NCI-H446 treated with DMSO at 0.1 percent for 48 hours (cell line): ENCODE results near the gene ITGAV.

Experiments used
- DNase-seq: peaks from one replicate; lab custom pipeline; 2025; lab: John Stamatoyannopoulos, UW

ITGAV gene

GRCh38 chr2:186670831-186671230 lies 81.0 kb downstream of the ITGAV start:
- no peak for DNase-seq

DNA sequence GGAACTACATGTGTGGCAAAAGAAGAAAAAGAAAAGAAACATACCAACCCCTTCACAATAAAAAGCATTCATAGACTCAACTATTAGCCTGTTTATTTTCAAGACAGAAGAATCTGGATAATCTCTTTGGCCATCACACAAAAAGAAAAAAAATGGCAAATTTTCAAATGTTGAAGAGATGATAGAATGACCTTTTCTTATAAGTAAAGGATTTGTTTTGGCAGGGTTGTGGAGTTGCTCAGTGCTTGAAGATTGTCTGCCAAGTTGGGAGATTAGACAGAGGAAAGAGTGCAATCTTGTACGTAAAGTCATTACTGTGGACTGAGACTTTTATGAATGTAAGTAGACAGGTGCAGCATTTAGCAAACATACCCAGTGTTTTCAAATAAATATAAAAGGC lies 85.5 kb downstream of the ITGAV start:
- DNase-seq, result peak; percentile 8

GRCh38 chr2:186683341-186683740 lies 93.5 kb downstream of the ITGAV start:
- DNase-seq, result no peak

DNA sequence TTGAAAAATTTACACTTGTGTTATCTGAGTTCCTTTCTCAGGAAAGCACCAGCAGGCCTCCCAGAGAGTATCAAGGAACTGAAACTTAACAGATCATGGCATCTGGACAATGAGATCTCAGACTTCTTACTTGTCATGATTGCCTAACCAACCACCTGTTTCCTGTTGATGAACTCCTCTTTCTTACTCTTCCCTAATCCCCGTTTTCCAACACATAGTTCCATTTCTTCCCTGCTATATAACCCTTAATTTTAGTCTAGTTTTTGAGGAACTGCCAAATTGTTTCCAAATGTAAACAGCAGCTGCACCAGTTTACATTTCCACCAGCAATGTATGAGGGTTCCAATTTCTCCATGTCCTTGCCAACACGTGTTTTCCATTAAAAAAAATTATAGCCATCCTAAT lies 98.0 kb downstream of the ITGAV start:
- peak; percentile 92 for DNase-seq

DNA sequence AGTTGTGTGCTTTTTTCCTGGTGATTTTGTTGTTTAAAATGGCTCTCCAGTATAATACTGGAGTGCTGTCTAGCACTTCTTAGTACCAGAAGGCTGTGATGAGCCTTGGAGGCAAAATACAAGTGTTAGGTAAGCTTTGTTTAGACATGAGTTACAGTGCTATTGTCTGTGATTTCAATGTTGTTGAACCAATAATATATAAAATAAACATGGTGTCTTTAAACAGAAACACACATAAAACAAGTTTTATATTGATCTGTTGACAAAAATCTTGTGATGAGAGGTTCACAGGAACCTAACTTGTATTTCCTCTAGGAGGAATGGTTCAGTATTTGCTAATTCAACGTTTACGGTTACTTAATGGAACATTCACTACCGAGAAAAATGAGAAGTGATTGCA lies 99.0 kb downstream of the ITGAV start:
- no peak for DNase-seq

GRCh38 chr2:186690786-186691185 lies 100.9 kb downstream of the ITGAV start:
- no peak for DNase-seq

DNA sequence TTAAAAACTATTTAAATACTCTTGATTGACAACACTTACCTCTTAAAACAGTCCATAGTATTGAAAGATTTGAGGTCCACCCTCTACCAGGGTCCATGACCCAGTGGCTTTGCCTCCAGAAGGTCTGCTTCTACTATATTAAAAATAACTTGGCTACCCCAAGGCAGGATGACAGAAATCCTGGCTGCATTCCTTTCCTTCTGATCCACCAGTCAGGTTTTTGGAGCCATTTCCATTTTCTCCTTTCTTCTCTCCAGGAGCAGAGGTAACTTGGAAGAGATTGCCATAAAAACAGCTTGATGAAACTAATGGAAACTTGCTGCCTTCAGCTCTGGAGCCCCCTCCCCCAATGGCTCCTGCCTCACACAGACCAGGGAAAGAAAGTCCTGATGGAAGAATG lies 101.4 kb downstream of the ITGAV start:
- peak; percentile 53 for DNase-seq

GRCh38 chr2:186691900-186692299 lies 102.0 kb downstream of the ITGAV start:
- DNase-seq, result no peak

DNA sequence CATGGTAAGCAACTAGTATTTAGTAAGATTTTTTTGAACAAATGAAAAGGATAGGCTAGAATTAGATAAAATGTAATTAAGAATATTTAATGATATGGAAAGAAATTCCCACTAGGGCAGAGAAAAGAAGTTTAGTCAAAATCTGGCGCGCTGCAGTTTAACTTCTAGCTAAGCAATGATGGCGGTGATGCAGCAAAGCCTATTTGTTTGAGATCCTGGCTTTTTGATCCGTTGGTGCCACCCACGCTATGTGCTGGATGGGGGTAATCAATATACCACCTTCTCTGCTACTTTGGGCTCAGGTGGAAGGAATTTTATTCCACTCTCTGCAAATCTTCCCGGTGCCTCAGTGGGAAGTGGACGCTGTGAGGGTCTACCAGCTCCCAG lies 103.6 kb downstream of the ITGAV start:
- no peak for DNase-seq

DNA sequence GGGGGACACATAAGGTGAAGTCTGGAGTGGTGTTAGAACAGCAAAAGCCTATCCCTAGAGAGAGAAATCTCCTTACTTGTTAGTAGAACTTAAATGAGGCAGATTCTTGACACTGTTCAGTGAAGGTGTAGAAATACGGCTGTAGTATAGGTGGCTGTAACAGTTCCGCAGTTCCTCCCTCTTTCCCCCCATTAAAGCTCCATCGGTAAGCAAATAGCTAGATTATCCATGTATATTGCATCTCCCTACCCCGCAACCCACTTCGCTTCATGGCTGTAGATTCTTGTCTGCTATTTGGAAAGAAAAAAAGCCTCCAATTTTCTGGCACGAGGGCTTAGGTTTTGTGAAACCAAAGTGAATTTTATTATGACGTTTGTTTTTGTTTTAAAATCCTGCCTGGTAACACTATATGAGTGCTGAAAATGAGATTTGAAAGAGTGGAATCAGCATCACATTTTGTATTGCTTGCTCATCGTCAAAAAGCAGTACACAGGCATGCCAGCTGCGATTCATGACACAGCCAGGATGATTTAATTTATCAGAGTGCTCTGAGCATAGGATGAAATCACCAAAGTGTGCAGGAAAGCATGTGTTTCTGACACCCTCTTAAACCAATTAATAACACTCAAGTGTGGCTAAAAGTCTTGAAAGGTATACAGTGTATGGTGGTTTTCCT lies 105.4 kb downstream of the ITGAV start:
- no peak for DNase-seq

GRCh38 chr2:186696290-186696689 lies 106.4 kb downstream of the ITGAV start:
- no peak for DNase-seq

GRCh38 chr2:186696804-186697203 lies 106.9 kb downstream of the ITGAV start:
- no peak for DNase-seq

GRCh38 chr2:186697536-186697935 lies 107.7 kb downstream of the ITGAV start:
- DNase-seq, result no peak

DNA sequence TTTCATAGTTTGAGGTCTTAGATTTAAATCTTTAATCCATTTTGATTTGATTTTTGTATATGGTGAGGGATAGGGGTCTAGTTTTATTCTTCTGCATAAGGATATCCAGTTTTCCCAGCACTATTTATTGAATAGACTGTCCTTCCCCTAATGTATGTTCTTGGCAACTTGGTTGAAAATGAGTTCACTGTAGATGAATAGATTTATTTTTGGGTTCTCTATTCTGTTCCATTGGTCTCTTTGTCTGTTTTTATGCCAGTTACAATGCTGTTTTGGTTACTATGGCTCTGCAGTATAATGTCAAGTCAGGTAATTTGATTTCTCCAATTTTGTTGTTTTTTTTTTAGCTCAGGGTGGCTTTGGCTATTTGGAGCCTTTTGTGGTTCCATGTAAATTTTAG lies 109.9 kb downstream of the ITGAV start:
- DNase-seq, result peak; percentile 31

- DNase-seq, result no peak
Observed at GRCh38 chr2:186702006-186702405, 112.2 kb downstream of the ITGAV start.

- no peak for DNase-seq
Observed at GRCh38 chr2:186702501-186702900, 112.6 kb downstream of the ITGAV start.

DNA sequence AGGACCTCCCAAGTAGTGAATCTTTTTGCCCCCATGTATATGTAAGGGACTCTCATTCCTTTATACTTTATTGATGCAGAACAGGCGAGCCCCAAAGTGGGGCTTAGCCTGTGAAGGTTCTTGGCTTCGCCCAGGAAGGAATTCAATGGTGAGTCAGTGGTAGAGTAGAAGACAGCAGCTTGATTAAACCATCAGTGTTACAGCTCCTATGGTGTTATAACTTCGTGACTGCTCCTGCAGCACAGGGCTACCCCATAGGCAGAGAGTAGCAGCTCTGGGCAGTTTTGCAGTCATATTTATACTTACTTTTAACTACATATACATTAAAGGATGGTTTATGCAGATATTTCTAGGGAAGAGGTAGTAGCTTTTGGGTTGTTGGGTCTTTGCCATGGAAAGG lies 115.0 kb downstream of the ITGAV start:
- no peak for DNase-seq

- DNase-seq, result no peak
Observed at GRCh38 chr2:186709529-186710450, 119.9 kb downstream of the ITGAV start.

DNA sequence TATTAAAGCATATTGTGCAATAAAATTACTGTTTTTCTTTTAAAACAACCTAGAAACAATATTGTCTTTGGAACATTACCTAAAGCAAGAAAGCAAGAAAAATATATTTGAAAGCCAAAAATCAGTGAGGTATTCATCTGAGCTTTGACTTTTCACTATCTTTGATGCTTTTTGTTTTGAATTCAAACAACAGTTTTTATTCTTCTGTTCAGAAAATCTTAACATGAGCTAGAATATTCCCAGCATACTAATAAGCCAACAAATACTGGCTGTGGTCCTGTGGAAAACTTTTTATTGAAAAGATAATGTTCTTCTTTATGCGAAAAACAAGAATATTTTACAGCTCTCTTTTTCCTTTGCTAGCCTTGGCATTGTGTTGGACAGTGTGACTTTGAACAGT lies 123.8 kb downstream of the ITGAV start:
- no peak for DNase-seq

DNA sequence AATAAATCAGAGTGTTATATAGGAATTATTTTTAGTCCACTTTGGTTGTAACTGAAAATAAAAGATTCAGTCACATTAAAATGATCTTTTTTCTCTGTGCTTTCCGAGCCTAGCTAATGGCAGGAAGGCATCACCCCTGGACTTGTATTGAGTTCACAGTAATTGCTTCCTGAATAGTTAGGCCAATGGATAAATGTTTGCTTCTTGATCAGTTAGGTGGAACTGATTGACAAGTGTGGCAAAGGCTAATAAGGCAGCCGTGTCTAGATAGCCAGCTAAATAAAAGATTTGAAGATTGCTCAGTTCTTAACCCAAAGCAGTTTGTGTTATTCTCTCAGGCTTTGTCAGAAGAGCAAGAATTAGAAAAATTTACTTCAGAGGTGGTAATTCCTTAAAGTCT lies 124.8 kb downstream of the ITGAV start:
- no peak for DNase-seq

- DNase-seq, result no peak
Observed at GRCh38 chr2:186716004-186716403, 126.1 kb downstream of the ITGAV start.

DNA sequence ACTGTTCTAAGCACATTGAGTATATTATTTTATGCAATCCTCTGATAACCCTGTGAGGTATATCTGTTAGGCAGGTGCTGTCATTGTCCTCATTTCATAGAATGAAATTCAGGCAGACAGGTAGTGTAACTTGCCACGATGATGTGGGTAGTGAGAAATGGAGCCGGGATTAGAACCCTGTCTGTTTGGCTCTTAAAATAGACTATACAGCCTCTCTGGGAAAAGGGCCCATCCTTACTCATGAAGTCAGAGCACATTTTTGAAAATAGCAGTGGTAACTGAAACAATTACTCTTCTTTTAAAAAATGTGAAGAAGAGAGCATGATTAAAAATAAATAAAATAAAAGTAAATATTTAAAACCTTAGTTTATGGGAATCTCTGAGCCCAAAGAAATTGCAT lies 127.0 kb downstream of the ITGAV start:
- DNase-seq, result no peak

GRCh38 chr2:186717320-186718007 lies 127.6 kb downstream of the ITGAV start:
- DNase-seq, result no peak
